HEK293T (cell line): ENCODE results near the gene RNU6-1.

Source experiments
- CTCF ChIA-PET: fragments of 350-600 bp; formaldehyde crosslinking; extraction: SDS; loops from one replicate; lab custom pipeline; 2021; ENCODE audit warnings: antibody characterized with exemption, inconsistent platforms; lab: Yijun Ruan, JAX
- POLR2A ChIA-PET: fragments of 350-600 bp; formaldehyde crosslinking; extraction: SDS; loops from one replicate; lab custom pipeline; 2020; ENCODE audit warnings: antibody characterized with exemption, inconsistent platforms; lab: Yijun Ruan, JAX
- DNase-seq: peaks from one replicate; pipeline ENCODE4 v3.0.0; 2012; ENCODE audit warnings: mixed read lengths; ENCODE audit errors: extremely low spot score
- ARNT ChIP-seq: fragments of 450-650 bp; IDR thresholded peaks from 2 replicates; pipeline ENCODE4 v1.6.1; 2017; ENCODE audit warnings: mild to moderate bottlenecking
- BHLHE40 ChIP-seq: fragments of 450-650 bp; IDR thresholded peaks from 2 replicates; pipeline ENCODE4 v1.6.1; 2016; ENCODE audit warnings: mild to moderate bottlenecking, moderate library complexity, borderline replicate concordance
- CTBP1 ChIP-seq: fragments of 450-650 bp; IDR thresholded peaks from 2 replicates; pipeline ENCODE4 v1.6.1; 2016; ENCODE audit warnings: borderline replicate concordance
- ELF4 ChIP-seq: fragments of 450-650 bp; IDR thresholded peaks from 2 replicates; pipeline ENCODE4 v1.6.1; 2017; ENCODE audit warnings: antibody characterized with exemption
- FOXA1 ChIP-seq: fragments of 450-650 bp; IDR thresholded peaks from 2 replicates; pipeline ENCODE4 v1.6.1; 2016; ENCODE audit warnings: mild to moderate bottlenecking
- FOXK2 ChIP-seq: fragments of 450-650 bp; IDR thresholded peaks from 2 replicates; pipeline ENCODE4 v1.6.1; 2016; ENCODE audit warnings: mild to moderate bottlenecking
- FOXM1 ChIP-seq: fragments of 450-650 bp; IDR thresholded peaks from 2 replicates; pipeline ENCODE4 v1.6.1; 2017; ENCODE audit warnings: mild to moderate bottlenecking, borderline replicate concordance
- HDGF ChIP-seq: fragments of 450-650 bp; IDR thresholded peaks from 2 replicates; pipeline ENCODE4 v1.6.1; 2017; ENCODE audit warnings: antibody characterized with exemption, borderline replicate concordance
- L3MBTL2 ChIP-seq: fragments of 450-650 bp; conservative IDR thresholded peaks from 2 replicates; pipeline ENCODE4 v1.6.1; 2016; ENCODE audit warnings: mild to moderate bottlenecking
- LEF1 ChIP-seq: fragments of 450-650 bp; IDR thresholded peaks from 2 replicates; pipeline ENCODE4 v1.6.1; 2017; ENCODE audit warnings: mild to moderate bottlenecking, borderline replicate concordance
- NFRKB ChIP-seq: fragments of 450-650 bp; IDR thresholded peaks from 2 replicates; pipeline ENCODE4 v1.6.1; 2016; ENCODE audit warnings: mild to moderate bottlenecking, moderate library complexity
- SP1 ChIP-seq: fragments of 450-650 bp; IDR thresholded peaks from 2 replicates; pipeline ENCODE4 v1.6.1; 2017
- SUZ12 ChIP-seq: fragments of 450-650 bp; IDR thresholded peaks from 2 replicates; pipeline ENCODE4 v1.6.1; 2016; ENCODE audit warnings: mild to moderate bottlenecking
- TARDBP ChIP-seq: fragments of 450-650 bp; IDR thresholded peaks from 2 replicates; pipeline ENCODE4 v1.6.1; 2016
- ZNF384 ChIP-seq: fragments of 450-650 bp; IDR thresholded peaks from 2 replicates; pipeline ENCODE4 v1.6.1; 2016
- TF ChIP-seq, protein P1 (sequence below): fragments of 450-650 bp; IDR thresholded peaks from 2 replicates; pipeline ENCODE4 v1.6.1; 2016

The RNU6-1 gene

DNA sequence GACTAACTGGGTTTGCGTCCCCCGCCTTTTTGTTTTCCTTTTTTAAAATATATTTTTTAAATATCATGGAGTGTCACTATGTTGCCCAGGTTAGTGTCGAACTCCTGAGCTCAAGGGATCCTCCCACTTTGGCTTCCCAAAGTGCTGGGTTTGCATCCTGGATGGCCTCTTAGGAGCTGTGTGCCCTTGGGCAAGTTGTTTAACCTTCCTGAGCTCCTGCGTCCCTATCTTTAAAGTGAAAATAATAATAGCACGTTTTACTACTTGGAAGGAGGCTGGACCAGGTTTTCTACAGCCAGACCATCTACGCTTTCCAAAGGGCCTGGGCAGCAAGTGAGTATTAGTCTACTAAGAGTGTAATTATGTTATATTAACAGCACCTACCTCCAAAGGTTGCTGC is 44.2 kb upstream of the RNU6-1 start:
- TF ChIP-seq ELF4 (no peak), SUZ12 (no peak), LEF1 (no peak), FOXM1 (no peak), FOXA1 (no peak), L3MBTL2 (no peak), HDGF (no peak), BHLHE40 (no peak), TARDBP (no peak), CTBP1 (no peak), FOXK2 (no peak), NFRKB (no peak), ZNF384 (no peak), SP1 (no peak), ARNT (no peak)
- TF ChIP-seq, protein P1, sequence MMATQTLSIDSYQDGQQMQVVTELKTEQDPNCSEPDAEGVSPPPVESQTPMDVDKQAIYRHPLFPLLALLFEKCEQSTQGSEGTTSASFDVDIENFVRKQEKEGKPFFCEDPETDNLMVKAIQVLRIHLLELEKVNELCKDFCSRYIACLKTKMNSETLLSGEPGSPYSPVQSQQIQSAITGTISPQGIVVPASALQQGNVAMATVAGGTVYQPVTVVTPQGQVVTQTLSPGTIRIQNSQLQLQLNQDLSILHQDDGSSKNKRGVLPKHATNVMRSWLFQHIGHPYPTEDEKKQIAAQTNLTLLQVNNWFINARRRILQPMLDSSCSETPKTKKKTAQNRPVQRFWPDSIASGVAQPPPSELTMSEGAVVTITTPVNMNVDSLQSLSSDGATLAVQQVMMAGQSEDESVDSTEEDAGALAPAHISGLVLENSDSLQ = no peak
- POLR2A ChIA-PET = interaction anchor here (1.1 to 2.0 kb wide), 4 partner anchors 21 to 170 kb away, joined by 3 to 9 read pairs (median 4); partner anchors contain the start of gene PIAS1
- CTCF ChIA-PET = no interaction called here
- DNase-seq = no peak

DNA sequence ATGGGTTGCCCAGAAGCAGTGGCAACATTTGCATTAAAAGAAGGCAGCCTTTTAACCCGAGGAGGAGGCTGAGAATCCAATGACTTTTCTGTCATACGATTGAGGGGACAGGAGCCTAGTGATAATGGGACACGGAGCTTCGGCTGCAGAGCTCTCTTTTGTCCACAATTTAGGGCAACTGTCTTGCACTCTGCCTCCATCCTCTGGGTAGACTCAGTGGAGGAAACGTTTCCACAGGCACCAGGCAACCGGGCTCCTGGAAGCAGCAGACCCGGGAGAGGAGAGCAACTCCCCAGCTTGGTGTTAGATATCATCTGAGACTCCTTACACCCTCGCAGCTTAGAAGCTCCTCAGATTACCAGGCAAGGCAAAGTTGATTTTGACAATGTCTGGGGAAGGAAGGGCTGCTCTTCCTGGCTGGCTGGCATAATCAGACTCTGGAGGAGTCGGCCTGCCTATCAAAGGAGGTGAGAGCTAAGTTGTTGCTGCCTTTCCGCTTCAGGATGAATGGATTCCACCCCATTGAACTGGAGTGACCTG is 43.5 kb upstream of the RNU6-1 start:
- POLR2A ChIA-PET = interaction anchor here (1.1 to 2.0 kb wide), 3 partner anchors 31 to 171 kb away, joined by 3 to 9 read pairs (median 6); partner anchors contain the start of gene PIAS1
- DNase-seq = no peak
- CTCF ChIA-PET = interaction anchor here (1.3 kb wide), 1 partner anchor 20 kb away, joined by 3 read pairs; no protein-coding TSS in a partner anchor
- TF ChIP-seq TARDBP (no peak), CTBP1 (no peak), SP1 (no peak), ARNT (no peak), ELF4 (no peak), ZNF384 (no peak), L3MBTL2 (no peak), SUZ12 (no peak), FOXK2 (no peak)

DNA sequence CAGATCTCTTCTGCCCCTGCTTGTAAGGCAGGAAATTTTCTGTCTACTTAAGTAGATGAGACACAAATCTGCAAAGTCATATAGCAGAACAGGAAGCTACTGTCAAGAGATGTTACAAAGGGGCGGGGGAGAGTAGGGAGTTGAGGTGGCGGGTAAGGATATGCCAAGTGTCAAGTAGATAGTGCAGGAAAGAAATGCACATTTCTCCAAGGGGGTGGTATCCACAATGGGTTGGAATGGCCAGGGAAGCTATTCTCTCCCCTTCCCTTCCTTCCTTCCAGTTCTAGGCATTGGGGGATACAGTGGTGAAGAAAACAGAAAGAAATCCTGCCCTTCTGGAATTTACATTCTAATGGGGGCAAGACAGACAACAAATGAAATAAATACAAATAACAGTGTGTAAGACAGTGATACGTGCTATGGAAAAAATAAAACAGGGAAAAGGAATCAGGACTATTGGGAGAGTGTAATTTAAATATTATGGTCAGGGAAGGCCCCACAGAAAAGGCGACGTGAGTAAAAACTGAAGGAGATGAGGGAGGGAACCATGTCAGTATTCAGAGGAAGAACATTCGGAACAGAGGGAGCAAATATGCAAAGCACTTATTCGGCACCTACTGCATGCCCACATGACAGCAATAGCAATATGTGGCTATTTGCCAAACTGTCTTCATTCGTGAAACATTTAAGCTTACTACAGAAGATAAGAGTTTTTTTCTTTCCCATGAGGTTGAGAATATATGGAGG is 42.8 kb upstream of the RNU6-1 start:
- CTCF ChIA-PET = interaction anchor here (1.3 kb wide), 1 partner anchor 20 kb away, joined by 3 read pairs; no protein-coding TSS in a partner anchor

DNA sequence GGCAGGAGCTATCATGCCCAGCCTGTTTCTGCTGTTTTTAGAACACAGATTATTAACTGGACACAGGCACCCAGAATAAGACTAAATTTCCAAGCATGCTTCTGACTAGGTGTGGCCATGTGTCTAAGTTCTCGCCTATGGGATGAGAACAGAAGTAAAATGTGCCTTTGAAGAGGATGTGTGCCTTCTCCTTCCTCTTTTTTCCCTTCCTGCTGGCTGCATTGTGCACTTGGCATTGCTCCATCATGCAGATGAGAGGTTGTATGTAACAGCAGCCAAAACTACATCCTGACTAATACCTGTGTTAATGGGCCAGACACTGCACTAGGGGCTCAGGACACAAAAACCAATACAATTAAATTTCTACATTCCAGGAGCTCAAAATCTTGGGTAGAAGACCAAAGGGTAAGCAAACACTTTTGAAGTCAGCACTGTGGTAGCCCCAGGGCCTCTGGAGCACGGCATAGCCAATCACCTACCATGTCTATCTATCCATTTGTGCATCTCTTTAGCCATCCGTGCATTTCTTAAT is 40.9 kb upstream of the RNU6-1 start:
- no peak for DNase-seq
- ChIA-PET POLR2A (interaction anchor here (1.0 kb wide), 1 partner anchor 173 kb away, joined by 4 read pairs; the partner anchor contains the start of gene PIAS1), CTCF (interaction anchor here (0.7 kb wide), 1 partner anchor 163 kb away, joined by 3 read pairs; no protein-coding TSS in a partner anchor)
- TF ChIP-seq ARNT (no peak), CTBP1 (no peak), FOXK2 (no peak), SP1 (no peak), BHLHE40 (no peak), LEF1 (no peak), FOXA1 (no peak), TARDBP (no peak), ZNF384 (no peak), ELF4 (no peak), HDGF (no peak)
- TF ChIP-seq, protein P1 = no peak

More for the DNA sequence above, 42.8 kb upstream of the RNU6-1 start:
- TF ChIP-seq ZNF384 = no peak
- TF ChIP-seq LEF1 = no peak
- no peak for TF ChIP-seq HDGF
- no peak for TF ChIP-seq TARDBP
- DNase-seq = no peak
- POLR2A ChIA-PET = interaction anchor here (1.7 to 2.0 kb wide), 2 partner anchors 32 to 172 kb away, joined by 6 to 9 read pairs; partner anchors contain the start of gene PIAS1

DNA sequence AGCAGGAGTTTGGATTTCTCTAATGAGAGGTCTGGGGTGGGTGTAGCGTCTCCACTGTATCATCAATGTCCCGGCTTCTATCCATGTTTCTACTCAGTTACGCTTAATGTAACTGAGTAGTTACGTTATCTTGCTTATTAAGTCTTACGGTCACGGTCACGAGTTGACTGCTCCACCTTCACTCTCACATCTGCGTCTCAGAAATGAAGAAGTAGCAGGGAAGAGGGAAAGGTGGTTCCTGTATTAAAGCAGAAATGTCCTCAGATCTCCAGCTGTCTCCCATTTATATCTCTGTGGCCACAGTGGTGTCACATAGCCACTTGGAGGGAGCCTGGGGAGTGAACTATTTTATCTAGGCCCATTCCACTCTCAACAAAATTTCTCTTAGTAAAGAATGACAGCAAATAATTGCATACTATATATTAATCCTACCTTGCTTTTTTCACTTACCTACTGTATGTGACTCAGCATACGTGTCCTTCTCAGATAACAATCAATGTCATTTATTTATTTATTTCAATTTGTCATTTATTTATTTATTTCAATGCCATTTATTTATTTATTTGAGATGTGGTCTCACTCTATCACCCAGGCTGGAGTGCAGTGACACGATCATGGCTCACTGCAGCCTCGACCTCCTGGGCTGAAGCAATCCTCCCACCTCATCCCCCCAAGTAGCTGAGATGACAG is 39.7 kb upstream of the RNU6-1 start:
- POLR2A ChIA-PET = no interaction called here
- DNase-seq = no peak
- CTCF ChIA-PET = no interaction called here
- TF ChIP-seq SUZ12 = no peak
- TF ChIP-seq, protein P1 = no peak
- TF ChIP-seq ZNF384 = no peak
